ENCODE measurements around the gene NNT.
"Not testable (repeated sequence)": the region's sequence is repeated elsewhere in the genome, so short reads cannot be mapped to it uniquely, and the experiment has no call there.

NNT gene

DNA sequence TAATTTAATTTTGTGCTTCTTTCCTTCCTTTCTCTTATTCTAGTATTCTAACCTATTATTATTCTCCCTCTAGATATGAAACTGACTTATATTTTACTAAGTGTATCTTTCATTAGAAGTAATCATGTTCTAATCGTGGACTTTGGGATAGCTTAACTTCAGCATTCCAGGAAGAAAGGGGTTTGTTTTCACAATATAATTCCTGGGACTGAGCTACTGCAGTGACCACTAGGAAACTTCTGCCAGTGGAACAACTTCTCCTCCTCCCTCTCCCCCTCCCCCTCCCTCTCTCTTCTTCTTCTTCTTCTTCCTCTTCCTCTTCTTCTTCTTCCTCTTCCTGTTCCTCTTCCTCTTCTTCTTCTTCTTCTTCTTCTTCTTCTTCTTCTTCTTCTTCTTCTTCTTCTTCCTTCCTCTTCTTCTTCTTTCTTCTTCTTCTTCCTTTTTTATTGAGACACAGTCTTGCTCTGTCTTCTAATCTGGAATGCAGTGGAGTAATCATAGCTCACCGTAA, 127.9 kb downstream of the NNT start:
- TF ChIP-seq, protein P1, sequence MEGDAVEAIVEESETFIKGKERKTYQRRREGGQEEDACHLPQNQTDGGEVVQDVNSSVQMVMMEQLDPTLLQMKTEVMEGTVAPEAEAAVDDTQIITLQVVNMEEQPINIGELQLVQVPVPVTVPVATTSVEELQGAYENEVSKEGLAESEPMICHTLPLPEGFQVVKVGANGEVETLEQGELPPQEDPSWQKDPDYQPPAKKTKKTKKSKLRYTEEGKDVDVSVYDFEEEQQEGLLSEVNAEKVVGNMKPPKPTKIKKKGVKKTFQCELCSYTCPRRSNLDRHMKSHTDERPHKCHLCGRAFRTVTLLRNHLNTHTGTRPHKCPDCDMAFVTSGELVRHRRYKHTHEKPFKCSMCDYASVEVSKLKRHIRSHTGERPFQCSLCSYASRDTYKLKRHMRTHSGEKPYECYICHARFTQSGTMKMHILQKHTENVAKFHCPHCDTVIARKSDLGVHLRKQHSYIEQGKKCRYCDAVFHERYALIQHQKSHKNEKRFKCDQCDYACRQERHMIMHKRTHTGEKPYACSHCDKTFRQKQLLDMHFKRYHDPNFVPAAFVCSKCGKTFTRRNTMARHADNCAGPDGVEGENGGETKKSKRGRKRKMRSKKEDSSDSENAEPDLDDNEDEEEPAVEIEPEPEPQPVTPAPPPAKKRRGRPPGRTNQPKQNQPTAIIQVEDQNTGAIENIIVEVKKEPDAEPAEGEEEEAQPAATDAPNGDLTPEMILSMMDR (conservative IDR thresholded peaks at IDR 0.05; ENCODE audit: low read depth, low read length): no peak
- no peak overlapping the region for H3K4me3 ChIP-seq (ENCODE audit: low read depth, low read length)
- no peak for DNase-seq (ENCODE audit: low read depth)

DNA sequence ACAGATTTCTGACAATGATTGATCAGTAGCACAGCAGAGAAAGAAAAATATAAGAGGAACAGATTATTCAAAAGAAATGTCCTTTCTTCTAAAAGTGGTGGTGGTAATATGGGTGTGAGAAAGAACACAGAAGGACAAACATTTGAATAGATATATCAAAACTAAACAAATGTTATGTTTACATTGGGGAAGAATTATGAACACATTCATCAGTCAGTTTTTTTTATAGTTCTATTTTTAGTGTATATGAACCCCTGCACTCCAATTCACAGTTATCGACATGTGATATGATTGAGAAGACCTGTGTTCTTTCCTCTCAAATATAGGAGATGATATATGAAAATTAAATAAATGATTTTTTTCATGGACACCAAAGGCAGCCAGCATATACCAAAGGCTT, 128.6 kb downstream of the NNT start:
- H3K4me3 ChIP-seq (ENCODE audit: low read depth, low read length): no peak overlapping the region
- no peak for DNase-seq (ENCODE audit: low read depth)
- TF ChIP-seq, protein P1 (conservative IDR thresholded peaks at IDR 0.05; ENCODE audit: low read depth, low read length): no peak

DNA sequence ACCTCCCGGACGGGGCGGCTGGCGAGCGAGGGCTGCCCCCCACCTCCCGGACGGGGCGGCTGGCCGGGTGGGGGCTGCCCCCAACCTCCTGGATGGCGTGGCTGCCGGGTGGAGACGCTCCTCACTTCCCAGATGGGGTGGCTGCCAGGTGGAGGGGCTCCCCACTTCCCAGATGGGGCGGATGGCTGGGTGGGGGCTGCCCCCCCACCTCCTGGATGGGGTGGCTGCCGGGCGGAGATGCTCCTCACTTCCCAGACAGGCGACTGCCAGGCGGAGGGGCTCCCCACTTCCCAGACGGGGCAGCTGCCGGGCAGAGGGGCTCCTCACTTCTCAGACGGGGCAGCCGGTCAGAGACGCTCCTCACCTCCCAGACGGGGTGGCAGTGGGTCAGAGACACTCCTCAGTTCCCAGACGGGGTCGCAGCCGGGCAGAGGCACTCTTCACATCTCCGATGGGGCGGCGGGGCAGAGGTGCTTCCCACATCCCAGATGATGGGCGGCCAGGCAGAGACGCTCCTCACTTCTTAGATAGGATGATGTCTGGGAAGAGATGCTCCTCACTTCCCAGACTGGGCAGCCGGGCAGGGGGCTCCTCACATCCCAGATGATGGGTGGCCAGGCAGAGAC, 143.1 kb downstream of the NNT start:
- H3K4me3 ChIP-seq (ENCODE audit: low read depth, low read length); DNase-seq (ENCODE audit: low read depth): not testable (repeated sequence)

DNA sequence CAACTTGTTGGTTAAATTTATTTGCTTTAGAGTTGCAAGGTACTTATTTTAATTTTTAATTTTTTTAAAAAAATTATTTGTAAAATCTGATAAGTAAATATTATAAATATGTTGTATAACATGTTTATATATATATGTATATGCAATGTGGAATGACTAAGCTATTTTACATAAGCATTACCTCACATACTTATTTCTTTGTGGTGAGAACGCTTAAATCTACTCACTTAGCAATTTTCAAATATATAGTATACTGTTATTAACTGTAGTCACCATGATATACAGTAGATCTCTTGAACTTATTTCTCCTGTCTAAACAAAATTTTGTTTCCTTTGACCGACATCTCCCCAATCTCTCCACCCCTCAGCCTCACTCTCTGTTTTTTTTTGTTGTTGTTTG, 147.8 kb downstream of the NNT start:
- H3K4me3 ChIP-seq (ENCODE audit: low read depth, low read length): no peak overlapping the region
- TF ChIP-seq, protein P1 (conservative IDR thresholded peaks at IDR 0.05; ENCODE audit: low read depth, low read length): no peak
- DNase-seq (ENCODE audit: low read depth): no peak

DNA sequence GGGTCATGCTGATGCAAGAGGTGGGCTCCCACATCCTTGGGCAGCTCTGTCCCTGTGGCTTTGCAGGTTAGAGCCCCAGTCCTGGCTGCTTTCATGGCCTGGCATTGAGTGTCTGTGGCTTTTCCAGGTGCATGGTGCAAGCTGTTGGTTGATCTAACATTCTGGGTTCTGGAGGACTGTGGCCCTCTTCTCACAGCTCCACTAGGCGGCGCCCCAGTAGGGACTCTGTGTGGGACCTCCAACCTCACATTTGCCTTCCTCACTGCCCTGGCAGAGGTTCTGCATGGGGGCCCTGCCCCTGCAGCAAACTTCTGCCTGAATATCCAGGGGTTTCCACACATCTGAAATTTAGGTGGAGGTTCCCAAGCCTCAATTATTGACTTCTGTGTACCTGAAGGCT, 150.1 kb downstream of the NNT start:
- H3K4me3 ChIP-seq (ENCODE audit: low read depth, low read length): no peak overlapping the region
- DNase-seq (ENCODE audit: low read depth): no peak
- TF ChIP-seq, protein P1 (conservative IDR thresholded peaks at IDR 0.05; ENCODE audit: low read depth, low read length): no peak

All from choroid plexus epithelial cell (primary cell).